Prostate gland (tissue), 2 donors: ENCODE results near the gene ACSM6. TPM values are rescaled to one million over a fixed set of nuclear protein-coding genes. Genes with fewer than 3 reads are reported as not detected.

Experiments
- DNase-seq: peaks from one replicate; pipeline ENCODE4 v3.0.0-alpha.2; 2019; ENCODE audit warnings: low spot score
- H3K27ac ChIP-seq, 2 donors: fragments of 200-600 bp; sonication (generic); 2 replicates each; pipeline ENCODE4 v1.5.1; 2017 to 2019
- H3K27me3 ChIP-seq: fragments of 200-600 bp; sonication (generic); replicated peaks from 2 replicates; pipeline ENCODE4 v1.5.1; 2019; ENCODE audit not compliant: insufficient read depth
- H3K36me3 ChIP-seq, 2 donors: fragments of 200-600 bp; sonication (generic); 1 replicate in 1 of 2; 2 replicates in 1 of 2; pipeline versions ENCODE4 v1.5.1 to v1.8.1; 2017 to 2019
- H3K4me1 ChIP-seq: fragments of 200-600 bp; sonication (generic); replicated peaks from 2 replicates; pipeline ENCODE4 v1.5.1; 2019
- H3K4me3 ChIP-seq, 2 donors: fragments of 200-600 bp; sonication (generic); 2 replicates each; pipeline ENCODE4 v1.5.1; 2017 to 2019
- H3K9me3 ChIP-seq: fragments of 200-600 bp; sonication (generic); 2 replicates; pipeline ENCODE4 v1.5.1; 2017
- POLR2A ChIP-seq: fragments of 450-650 bp; IDR thresholded peaks from one replicate; pipeline ENCODE4 v1.6.1; 2016; ENCODE audit warnings: antibody characterized with exemption, mild to moderate bottlenecking
- POLR2AphosphoS5 ChIP-seq: sonication (generic); formaldehyde crosslinking; IDR thresholded peaks from one replicate; pipeline ENCODE4 v1.6.1; 2017; ENCODE audit warnings: antibody characterized with exemption
- WGBS: methylation state at CpG from one replicate; pipeline ENCODE4 v1.1.5; 2018; 5-methylcytosine and 5-hydroxymethylcytosine counted together
- intact Hi-C: fragments of 100-400 bp; cut with DNase I; formaldehyde crosslinking; loops from one replicate; pipeline ENCODE4 v1.14.2; 2022
- total RNA-seq, 2 donors: library from RNA; depleted of rRNA; stranded (reverse); fragments of >200 nt; gene quantifications; one replicate each; pipeline ENCODE4 v1.1.0, GENCODE V29; 2016
- TF ChIP-seq, protein P1 (sequence below), 4 experiments: fragments of 200-600 bp in 2 of 4; fragments of 450-650 bp in 2 of 4; sonication (generic) in 2 of 4; IDR thresholded peaks; 1 replicate in 3 of 4; 2 replicates in 1 of 4; pipeline ENCODE4 v1.5.1; 2016 to 2019; ENCODE audit warnings: antibody characterized with exemption in 4 of 4, mild to moderate bottlenecking in 2 of 4, moderate library complexity in 2 of 4

Gene ACSM6
- total RNA-seq, 2 donors from 2014 or later = not detected

GRCh38 chr10:95250856-95251255 is 56.8 kb downstream of the ACSM6 start:
- no peaks in the 10 kb centered on the region for H3K4me1 ChIP-seq
- no peaks in the 10 kb centered on the region for H3K36me3 ChIP-seq
- no peak overlapping the region for H3K4me3 ChIP-seq
- no peaks in the 10 kb centered on the region for H3K27me3 ChIP-seq
- intact Hi-C loops = no loop called here
- 90% methylated on average over 4 of the region's 4 CpGs for WGBS
- DNase-seq = no peak
- H3K27ac ChIP-seq = no peak overlapping the region
- no peaks in the 10 kb centered on the region for H3K9me3 ChIP-seq
- TF ChIP-seq POLR2AphosphoS5 (no peak), POLR2A (no peak)
- TF ChIP-seq, protein P1, sequence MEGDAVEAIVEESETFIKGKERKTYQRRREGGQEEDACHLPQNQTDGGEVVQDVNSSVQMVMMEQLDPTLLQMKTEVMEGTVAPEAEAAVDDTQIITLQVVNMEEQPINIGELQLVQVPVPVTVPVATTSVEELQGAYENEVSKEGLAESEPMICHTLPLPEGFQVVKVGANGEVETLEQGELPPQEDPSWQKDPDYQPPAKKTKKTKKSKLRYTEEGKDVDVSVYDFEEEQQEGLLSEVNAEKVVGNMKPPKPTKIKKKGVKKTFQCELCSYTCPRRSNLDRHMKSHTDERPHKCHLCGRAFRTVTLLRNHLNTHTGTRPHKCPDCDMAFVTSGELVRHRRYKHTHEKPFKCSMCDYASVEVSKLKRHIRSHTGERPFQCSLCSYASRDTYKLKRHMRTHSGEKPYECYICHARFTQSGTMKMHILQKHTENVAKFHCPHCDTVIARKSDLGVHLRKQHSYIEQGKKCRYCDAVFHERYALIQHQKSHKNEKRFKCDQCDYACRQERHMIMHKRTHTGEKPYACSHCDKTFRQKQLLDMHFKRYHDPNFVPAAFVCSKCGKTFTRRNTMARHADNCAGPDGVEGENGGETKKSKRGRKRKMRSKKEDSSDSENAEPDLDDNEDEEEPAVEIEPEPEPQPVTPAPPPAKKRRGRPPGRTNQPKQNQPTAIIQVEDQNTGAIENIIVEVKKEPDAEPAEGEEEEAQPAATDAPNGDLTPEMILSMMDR (IDR thresholded peaks at IDR 0.05) = no peak

- Histone ChIP-seq H3K36me3 (no peaks in the 10 kb centered on the region), H3K27ac (no peak overlapping the region), H3K4me3 (no peak overlapping the region), H3K4me1 (no peaks in the 10 kb centered on the region), H3K9me3 (no peaks in the 10 kb centered on the region), H3K27me3 (no peaks in the 10 kb centered on the region)
- intact Hi-C loops = no loop called here
- TF ChIP-seq POLR2A (no peak), POLR2AphosphoS5 (no peak)
- TF ChIP-seq, protein P1 (IDR thresholded peaks at IDR 0.05) = no peak
- 80% methylated on average over 2 of the region's 2 CpGs for WGBS
- DNase-seq = no peak
Observed at GRCh38 chr10:95253007-95253406, 59.0 kb downstream of the ACSM6 start.

GRCh38 chr10:95253686-95254085 is 59.6 kb downstream of the ACSM6 start:
- no peak overlapping the region for H3K4me3 ChIP-seq
- H3K4me1 ChIP-seq = no peaks in the 10 kb centered on the region
- no peaks in the 10 kb centered on the region for H3K9me3 ChIP-seq
- H3K27ac ChIP-seq = no peak overlapping the region
- H3K27me3 ChIP-seq = no peaks in the 10 kb centered on the region
- TF ChIP-seq POLR2A (no peak), POLR2AphosphoS5 (no peak)
- TF ChIP-seq, protein P1 (IDR thresholded peaks at IDR 0.05) = no peak
- H3K36me3 ChIP-seq = no peaks in the 10 kb centered on the region
- no peak for DNase-seq
- intact Hi-C loops = no loop called here
- 94% methylated on average over 2 of the region's 2 CpGs for WGBS

DNA sequence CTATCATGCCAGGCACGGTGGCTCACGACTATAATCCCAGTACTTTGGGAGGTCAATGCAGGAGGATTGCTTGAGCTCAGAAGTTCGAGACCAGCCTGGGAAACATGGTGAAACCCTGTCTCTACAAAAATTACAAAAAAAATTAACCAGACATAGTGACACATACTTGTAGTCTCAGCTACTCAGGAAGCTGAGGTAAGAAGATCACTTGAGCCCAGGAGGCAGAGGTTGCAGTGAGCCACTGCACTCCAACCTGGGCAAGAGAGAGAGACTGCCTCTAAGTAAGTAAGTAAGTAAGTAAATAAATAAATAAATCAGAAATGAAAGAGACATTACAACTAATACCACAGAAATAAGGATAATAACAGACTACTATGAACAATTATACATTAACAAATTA is 60.6 kb downstream of the ACSM6 start:
- intact Hi-C loops = no loop called here
- WGBS = 84% methylated on average over 3 of the region's 3 CpGs
- TF ChIP-seq, protein P1 (IDR thresholded peaks at IDR 0.05) = no peak
- TF ChIP-seq POLR2A (no peak), POLR2AphosphoS5 (no peak)
- no peaks in the 10 kb centered on the region for H3K9me3 ChIP-seq
- no peak overlapping the region for H3K27ac ChIP-seq
- H3K4me3 ChIP-seq = no peak overlapping the region
- H3K4me1 ChIP-seq = no peaks in the 10 kb centered on the region
- no peaks in the 10 kb centered on the region for H3K27me3 ChIP-seq
- DNase-seq = no peak
- no peaks in the 10 kb centered on the region for H3K36me3 ChIP-seq

DNA sequence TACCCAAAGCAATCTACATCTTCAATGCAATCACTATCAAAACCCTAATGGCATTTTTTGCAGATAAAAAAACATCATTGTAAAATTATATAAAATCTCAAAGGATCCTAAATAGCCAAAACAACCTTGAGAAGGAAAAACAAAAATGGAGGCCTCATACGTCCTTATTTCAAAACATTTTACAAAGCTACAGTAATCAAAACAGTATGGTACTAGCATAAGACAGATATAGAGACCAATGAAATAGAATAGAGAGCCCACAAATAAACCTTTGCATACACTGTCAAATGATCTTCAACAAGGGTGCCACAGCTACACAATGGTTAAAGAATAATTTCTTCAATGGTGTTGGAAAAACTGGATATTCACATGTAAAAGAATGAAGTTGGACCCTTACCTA is 62.2 kb downstream of the ACSM6 start:
- Histone ChIP-seq H3K9me3 (no peaks in the 10 kb centered on the region), H3K27me3 (no peaks in the 10 kb centered on the region), H3K4me3 (no peak overlapping the region), H3K36me3 (no peaks in the 10 kb centered on the region), H3K27ac (no peak overlapping the region), H3K4me1 (no peaks in the 10 kb centered on the region)
- no peak for DNase-seq
- 95% methylated on average over 1 of the region's 1 CpG for WGBS
- TF ChIP-seq, protein P1 (IDR thresholded peaks at IDR 0.05) = no peak
- TF ChIP-seq POLR2AphosphoS5 (no peak), POLR2A (no peak)
- intact Hi-C loops = no loop called here
